Germinal center (tissue), 1 donor: Measurements from ENCODE around the gene POFUT2.

Experiments used
- DNase-seq: peaks from one replicate; pipeline ENCODE4 v3.0.0; 2012; ENCODE audit warnings: mixed read lengths, low spot score

The POFUT2 gene

DNA sequence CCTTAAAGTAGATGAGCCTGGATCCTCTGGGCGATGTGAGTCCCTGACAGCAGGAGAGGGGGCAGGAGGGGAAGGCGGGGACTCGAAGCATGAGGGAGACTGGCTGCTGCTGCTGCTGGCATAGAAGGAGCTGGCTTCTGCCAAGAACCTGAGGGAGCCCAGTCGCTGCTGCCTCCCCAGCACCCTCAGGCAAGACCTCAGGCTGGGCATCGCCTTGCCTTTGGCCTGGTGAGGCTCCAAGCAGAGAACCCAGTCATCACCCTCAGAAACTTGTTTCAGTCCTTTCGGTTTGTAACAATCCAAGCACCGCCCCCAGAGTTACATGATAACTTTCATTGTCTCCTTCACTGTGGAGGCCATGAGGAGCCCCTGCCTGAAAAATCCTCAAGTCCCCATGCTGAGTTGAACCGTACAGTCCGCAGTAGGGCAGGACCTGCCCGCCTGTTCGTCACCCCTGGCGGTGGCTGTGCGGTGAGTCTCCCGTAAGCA is 38.8 kb downstream of the POFUT2 start:
- no peak for DNase-seq

DNA sequence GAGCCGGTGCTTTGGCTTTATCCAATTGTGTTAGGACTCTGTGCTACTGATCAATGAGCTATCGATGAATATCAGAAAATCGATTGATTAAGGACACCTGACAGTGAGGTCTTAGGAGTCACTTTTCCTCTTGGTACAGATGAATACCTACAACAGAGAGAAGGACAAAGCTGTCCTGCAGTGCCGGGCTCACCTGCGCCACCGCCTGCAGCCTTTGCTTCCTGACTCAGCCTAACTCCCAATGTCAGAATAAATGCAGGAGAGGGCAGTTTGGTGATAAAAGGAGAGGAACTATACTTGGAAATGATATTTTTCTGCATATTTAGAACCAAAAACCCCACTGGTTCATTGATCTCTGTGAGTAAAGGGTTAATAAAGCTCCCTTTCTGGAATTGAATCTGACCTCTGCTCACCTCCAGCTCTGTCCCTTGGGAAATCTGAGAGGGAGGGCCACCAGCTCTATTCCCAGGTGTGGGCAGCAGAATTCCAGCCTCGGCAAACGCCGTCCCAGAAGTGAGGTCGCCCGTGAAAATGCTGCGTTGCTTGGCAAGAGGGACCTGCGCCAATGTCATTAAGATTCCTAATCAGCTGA is 39.3 kb downstream of the POFUT2 start:
- DNase-seq = no peak

DNA sequence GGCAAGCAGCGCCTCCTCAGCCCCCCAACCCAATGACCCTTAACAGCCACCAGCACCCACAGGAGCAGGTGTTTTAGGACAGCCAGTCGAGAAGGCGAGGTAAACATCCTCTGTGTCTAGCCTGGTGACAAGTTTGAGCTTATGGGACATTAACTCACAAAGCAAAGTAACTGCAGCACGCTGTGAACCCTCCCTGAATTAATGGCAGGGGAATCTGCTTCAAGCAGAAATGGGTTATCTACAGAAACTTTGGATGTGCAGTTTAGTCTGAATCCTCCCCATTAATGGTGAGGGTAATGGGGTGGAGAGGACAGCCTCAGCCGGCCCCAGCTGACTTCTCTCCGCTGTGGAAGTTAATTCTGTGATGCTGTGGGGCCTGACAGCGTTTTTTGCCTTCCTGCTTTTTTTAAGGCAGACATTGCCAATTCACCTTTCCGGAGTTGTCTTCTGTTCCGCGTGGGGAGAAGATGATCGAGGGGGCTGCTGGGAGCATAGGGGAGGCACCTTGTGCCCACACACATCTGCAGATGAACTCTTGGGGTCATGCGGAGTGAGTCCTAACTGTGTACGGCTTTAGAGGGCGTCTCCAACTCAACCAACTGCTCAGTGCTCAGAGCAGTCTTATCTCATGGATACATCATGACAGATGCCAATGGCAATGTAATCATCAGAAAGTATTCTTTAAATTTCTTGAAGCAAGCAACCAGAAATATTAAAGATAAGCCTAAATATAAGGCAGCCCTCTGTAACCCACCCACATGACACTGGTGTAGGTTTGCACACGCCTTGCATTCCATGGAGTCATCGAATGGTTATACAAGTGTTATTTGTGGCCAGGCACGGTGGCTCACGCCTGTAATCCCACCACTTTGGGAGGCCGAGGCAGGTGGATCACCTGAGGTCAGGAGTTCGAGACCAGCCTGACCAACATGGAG is 41.0 kb downstream of the POFUT2 start:
- no peak for DNase-seq

DNA sequence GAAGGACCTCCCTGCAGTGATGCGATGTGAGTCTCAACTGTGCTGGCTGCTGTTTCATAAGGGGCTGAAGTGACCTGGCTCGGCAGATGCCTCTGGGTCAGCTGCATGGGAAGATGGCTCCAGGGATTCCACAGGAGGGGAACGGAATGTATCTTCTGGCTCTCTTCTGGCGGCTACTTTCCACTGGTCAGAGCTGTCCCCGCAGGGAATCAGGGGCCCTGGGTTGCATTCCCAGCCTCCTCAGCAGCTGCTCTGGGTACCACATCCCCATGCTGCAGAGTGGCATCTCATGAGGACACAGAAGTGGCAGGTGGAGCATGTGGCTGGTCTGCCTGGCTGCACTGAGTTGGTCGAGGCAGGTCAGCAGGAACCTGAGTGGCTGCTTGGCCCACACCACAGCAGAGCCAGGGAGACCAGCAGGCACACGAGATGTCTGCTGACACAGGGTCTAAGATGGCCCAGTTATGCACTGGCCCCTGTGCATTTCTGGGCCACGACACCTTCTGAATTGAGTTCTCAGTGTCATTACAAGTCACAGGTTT is 42.8 kb downstream of the POFUT2 start:
- DNase-seq = no peak

DNA sequence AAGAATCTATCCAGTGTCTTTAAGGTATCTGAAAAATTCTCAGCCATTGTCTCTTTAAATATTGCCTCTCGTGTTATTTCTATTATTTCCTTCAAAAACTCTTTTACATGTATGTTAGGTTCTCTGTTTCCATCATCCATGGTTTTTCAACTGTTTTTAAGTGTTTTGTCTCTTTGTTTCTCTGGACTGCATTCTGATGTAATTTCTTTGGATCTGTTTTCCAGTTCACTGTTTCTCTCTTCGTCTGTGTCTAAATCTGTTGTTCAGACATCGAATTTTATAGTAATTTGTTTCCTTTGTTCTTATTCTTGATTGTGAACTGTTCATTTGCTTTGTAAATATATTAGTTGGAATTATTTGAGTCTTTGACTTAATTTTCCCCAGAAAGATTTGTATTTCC is 44.1 kb downstream of the POFUT2 start:
- DNase-seq = no peak

DNA sequence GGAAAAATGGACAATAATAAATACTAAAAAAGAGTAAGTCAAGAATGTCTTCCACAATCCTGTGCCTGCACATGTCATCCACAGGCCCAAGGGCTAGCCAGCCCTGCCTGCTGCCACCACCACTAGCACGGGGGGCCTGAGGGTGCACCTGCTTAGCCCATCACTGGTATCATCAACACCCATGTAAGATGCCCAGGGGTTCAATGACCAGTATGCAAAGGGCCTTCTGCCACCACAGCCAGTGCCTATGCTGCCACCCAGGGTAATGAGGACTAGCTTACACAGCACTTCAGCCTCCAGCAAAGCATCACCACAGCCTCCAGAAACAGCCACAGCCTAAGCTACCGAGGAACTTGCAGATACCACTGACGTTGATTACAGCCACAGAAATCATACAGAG is 46.3 kb downstream of the POFUT2 start:
- no peak for DNase-seq

DNA sequence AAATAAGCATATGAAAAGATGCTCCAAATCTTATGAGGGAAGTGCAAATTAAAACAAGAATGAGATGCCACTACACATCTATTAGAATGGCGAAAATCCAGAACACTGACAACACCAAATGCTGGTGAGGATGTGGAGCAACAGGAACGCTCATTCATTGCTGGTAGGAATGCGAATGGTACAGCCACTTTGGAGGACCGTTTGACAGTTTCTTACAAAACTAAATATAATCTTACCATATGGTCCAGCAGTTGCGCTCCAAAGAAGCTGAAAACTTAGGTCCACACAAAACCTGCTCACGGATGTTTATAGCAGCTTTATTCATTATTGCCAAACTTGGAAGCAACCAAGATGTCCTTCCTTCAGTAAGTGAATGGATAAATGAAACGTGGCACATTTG is 50.3 kb downstream of the POFUT2 start:
- DNase-seq = no peak

DNA sequence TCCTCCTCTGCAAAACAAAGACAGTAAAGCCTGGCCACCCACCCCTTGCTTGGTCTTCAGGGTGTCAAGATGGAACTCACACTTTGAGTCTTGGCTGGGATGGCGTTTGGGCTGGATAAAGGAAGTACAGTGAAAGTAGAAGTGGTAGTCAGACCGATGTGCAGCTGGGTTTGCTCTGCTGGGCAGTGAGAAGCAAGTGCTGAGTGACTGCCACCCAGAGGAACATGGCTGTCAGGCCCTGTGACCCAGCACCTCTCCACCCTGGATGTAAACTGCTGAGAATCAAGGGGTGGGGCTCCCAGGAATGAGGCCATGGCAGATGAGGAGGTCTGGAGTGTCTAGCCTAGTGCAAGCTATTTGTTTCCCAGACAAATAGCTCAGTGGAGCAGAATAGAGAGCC is 51.2 kb downstream of the POFUT2 start:
- no peak for DNase-seq

DNA sequence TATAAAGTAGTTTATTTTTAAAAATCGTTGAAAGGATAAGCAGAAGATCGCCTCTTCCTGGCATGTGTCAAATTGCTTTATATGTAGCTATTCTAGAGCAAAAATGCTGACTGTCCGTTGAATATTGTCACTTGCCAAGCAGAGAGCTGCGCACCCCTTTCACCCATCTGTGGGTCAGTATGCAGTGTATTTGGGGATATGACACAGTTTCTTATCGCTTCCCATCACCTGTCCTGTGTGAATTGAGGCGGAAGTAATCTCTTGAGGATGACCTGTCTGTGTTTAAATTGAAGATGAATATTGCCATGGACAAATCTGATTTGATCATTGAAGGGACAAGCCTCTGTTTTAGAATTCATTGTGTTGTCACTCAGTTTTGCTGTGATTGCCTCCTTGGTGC is 52.2 kb downstream of the POFUT2 start:
- DNase-seq = no peak

DNA sequence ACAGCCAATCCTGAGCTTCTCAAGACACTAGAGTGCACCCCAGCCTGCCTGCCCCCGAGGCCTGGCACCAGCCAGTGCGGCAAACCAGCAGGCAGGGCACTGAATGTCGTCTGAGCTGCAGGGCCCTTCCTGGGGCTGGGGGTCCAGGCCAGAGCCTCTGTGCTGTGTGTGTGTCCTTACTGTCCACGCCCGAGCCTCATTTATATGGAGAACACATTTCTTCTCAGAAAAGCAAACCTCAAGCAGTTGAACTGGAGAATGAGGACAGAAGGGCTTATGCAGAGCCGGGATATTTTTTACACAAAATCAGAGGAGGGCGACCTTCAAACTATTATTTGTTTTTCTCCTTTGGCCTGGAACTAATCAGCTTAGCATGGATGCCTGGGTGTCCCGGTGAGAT is 52.7 kb downstream of the POFUT2 start:
- DNase-seq = no peak

DNA sequence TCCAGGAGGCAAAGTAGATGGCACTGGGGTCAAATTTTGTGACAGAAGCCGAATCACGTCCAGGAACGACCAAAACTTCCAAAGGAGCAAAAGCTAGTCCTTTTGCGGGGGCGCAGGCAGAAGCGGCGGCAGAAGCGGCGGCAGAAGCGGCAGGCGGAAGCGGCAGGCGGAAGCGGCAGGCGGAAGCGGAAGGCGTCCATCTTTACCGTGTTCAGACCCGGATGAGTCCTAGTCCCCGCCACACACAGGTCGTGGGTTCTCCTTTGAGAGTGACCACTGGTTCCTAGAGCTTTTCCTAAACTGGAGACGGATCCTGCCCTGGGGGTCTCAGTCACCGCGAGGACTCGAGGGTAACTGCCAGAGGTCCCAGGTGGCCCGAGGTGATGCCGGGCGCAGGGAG is 53.6 kb downstream of the POFUT2 start:
- DNase-seq = no peak

DNA sequence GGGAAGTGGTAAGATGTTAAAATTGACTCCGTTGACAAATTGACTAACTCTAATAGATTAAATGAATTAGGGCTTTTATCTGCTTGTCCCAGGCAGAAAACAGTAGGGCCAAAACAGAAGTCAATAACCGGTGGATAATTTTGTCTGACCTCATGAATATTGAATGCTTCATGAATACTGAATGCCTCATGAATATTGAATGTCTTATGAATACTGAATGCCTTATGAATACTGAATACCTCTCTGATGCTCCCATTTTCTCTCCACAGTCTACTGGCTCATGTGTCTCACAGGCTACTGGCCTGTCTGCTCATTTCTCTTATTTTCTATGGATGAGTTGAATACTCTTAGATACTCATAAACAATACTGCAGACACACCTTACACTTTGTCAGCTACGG is 56.0 kb downstream of the POFUT2 start:
- no peak for DNase-seq

DNA sequence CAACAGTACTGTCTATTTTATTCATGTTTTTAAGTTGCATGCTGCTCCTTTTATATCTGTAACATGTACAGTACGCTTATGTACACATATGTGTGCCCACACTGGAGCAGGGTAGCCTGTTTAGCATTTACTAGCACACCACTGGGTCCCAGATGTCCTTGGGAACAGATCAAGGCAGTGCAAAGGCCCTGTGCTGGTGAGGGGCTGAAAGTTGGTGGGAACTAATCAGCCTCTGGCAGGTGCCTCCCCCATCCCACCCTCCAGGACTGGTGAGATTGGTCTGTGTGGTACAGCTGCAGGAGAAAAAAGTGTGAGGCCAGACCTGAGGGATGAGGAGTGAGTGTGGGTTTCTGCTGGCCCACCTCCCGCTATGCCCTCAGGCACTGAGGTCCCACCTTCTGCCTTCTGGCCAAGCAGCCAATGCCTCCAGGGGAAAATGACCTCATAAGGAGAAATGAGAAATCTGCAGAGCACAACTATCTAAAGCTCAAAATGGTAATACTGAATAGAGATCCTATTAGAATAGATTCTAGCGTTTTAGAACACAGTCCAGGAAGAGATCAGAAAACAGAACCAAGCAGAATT is 58.9 kb downstream of the POFUT2 start:
- no peak for DNase-seq

DNA sequence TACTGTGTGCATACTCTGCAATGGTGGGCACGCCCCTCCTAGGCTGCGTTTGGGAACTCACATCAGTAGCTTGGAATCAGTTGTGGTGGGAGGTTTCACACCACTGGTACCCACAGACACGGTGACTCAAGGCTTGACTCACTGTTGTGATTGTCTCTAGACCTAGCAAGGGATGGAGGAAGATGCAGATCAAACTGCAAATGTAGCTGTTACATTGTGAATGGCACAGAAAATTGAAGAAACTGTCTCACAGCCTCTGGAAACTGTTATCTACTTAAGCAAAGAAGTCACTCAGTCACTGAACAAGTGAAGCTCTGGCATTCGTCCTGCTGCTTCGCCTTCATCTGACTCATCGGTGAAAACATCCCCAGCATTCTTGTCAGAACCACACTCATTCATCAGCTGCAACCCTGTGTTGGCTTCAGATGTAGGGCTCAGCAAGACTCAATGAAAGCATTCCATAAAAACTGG is 59.5 kb downstream of the POFUT2 start:
- DNase-seq = no peak

DNA sequence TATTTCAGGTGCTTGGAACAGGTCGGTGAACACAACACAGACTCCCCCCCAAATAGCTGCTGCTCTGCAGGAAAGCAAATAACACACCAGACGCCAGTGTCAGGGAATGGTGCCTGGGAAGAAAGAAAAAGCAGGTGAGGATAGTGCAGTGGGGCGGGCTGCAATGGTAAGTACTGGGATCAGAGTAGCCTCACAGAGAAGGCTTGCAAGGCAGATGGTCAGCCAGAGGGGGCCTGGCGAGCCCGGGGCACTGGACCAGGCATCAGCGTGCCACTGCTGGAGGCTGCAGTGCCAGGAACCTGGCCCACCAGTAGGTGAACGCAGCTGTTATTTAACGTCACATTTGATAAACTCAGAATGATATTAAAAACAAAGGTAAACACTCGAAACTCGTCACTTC is 60.0 kb downstream of the POFUT2 start:
- DNase-seq = no peak

DNA sequence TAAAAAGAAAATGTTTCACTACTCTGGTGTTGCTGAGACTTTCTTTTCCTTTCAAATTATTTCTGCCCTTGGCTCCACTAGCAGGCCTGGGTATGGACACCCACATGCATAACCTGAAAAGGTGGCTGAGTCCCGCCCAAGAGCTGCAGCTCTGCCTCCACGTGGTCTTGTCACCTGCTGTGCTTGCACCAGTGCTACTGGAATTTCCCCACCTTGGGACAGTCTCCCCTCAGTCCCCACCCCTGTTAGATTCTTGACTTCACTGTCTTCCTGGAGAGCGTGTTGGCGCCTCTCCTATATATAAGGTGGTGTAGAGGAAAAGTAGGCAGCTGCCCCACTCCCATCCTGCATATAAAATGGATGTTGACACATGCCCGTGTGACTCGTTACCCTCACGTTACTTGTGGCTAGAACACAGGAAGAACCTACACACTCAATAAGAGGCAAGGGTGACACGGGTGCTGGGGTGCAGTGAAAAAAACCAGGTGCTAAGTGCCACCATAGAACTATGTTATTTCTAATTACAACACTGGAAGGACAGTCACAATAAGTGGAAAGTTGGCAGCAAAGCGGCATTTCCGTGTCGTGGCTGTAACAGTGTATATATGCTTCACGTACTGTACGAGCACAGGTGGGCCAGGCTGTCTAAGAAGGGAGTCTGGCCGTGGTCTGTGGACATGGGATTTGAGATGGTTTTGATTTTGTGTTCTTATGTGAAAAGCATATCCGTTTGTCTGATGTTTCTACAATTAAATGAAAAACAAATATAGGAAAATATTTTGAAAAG is 61.0 kb downstream of the POFUT2 start:
- DNase-seq = no peak

DNA sequence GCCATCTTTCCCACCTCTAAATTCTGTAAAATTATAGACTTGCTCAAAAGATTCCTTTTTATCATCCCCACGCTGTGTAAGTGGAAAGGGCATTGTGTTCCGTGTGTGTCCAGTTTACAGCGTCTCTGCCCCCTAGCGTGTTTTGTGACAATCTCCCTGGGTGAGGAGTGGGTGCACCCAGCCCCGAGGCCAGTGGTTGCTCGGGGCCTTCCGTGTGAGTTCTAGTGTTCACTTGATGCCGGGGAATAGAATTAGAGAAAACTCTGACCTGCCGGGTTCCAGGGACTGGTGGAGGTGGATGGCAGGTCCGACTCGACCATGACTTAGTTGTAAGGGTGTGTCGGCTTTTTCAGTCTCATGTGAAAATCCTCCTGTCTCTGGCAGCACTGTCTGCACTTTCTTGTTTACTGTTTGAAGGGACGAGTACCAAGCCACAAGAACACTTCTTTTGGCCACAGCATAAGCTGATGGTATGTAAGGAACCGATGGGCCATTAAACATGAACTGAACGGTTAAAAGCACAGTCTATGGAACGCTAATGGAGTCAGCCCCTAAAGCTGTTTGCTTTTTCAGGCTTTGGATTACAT is 61.9 kb downstream of the POFUT2 start:
- no peak for DNase-seq

DNA sequence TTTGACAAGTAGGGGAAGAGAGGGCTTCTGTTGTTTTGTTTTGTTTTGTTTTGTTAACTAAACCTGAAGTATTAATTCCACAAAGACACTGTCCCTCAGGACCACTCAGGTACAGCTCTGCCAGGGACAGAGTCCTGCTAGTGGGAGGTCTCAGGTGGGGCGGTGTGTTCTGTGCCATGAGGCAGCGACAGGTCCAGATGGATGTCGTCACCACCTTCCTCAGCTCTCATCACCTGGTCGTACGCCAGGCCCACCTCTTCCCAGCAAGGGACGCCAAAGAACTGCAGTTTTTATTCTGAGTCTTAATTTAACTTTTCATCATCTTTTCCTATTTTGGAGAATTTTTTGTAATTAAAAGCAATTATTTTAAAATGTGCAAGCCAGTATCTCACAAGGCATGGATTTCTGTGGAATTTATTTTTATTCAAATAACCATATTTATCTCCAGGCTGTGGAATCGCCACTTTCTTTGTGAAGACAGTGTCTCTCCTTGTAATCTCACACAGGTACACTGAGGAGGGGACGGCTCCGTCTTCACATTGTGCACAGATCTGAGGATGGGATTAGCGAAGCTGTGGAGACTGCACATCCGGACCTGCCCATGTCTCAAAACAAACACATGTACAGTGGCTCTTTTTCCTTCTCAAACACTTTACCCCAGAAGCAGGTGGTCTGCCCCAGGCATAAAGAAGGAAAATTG is 62.5 kb downstream of the POFUT2 start:
- no peak for DNase-seq

DNA sequence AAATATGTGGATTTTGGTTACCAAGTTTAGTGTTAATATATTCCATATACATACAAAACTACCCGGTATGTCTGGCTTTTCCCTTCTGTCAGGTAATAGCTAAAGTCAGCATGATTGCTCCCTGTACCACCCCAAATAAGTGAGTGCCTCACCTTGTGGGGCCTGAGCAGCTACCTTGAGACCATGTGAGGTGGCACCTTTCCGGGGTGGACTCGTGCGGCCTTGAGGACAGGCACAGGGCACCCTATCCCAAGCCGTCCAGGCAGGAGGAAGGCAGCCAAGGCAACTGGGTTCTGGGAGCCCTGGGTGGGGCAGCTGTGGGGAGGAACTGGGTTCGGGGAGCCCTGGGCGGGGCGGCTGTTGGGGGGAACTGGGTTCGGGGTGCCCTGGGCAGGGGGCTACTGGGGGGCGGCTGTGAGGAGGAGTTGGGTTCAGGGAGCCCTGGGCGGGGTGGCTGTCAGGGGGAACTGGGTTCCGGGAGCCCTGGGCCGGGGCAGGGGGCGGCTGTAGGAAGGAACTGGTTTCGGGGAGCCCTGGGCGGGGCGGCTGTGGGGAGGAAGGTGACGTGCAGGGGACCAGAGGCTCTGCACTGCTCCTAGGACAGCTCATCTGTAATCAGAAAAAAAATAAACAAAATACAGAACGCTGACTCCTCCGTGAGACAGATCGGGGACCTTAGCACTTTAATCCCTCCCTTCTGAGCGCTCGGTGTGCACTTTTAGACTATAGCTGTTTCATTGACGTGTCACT is 63.3 kb downstream of the POFUT2 start:
- no peak for DNase-seq
